ENCODE data around the gene SLC25A38.

- TF ChIP-seq POLR2A (IDR thresholded peaks at IDR 0.05) (no peak), EP300 (IDR thresholded peaks at IDR 0.05) (no peak), CTCF (IDR thresholded peaks at IDR 0.05) (no peak)
These were observed 1.7 kb upstream of the SLC25A38 start for GRCh38 chr3:39381432-39381831.

All from suprapubic skin (tissue), 3 donors.